ENCODE results near the gene PRKCE.

DNA sequence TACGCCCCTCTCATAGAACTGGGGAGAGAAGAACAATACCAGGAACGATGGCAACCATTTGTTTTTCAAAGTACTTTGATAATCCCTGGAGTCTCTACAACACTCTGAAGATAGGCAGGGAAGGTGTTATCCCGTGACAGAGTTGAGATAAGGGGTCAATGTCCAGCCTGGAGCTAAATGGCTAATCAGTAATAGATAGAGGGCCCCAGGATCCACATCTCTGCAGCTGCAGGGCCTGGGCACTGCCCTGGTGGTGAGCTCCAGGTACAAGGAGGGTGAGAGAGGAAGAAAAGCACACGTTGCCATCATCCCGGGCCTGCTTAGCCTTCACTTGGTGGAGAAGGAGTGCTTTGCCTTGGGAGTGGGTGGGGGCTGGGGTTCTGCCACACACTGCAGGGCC, 260.6 kb downstream of the PRKCE start:
- TF ChIP-seq, protein P1, sequence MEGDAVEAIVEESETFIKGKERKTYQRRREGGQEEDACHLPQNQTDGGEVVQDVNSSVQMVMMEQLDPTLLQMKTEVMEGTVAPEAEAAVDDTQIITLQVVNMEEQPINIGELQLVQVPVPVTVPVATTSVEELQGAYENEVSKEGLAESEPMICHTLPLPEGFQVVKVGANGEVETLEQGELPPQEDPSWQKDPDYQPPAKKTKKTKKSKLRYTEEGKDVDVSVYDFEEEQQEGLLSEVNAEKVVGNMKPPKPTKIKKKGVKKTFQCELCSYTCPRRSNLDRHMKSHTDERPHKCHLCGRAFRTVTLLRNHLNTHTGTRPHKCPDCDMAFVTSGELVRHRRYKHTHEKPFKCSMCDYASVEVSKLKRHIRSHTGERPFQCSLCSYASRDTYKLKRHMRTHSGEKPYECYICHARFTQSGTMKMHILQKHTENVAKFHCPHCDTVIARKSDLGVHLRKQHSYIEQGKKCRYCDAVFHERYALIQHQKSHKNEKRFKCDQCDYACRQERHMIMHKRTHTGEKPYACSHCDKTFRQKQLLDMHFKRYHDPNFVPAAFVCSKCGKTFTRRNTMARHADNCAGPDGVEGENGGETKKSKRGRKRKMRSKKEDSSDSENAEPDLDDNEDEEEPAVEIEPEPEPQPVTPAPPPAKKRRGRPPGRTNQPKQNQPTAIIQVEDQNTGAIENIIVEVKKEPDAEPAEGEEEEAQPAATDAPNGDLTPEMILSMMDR (IDR thresholded peaks at IDR 0.05): no peak
- TF ChIP-seq POLR2A (IDR thresholded peaks at IDR 0.05): no peak
